DMS79 (cell line): ENCODE measurements around the gene ZSCAN18.

Experiments
- DNase-seq: peaks from one replicate; lab custom pipeline; 2025; lab: John Stamatoyannopoulos, UW

The ZSCAN18 gene

DNA sequence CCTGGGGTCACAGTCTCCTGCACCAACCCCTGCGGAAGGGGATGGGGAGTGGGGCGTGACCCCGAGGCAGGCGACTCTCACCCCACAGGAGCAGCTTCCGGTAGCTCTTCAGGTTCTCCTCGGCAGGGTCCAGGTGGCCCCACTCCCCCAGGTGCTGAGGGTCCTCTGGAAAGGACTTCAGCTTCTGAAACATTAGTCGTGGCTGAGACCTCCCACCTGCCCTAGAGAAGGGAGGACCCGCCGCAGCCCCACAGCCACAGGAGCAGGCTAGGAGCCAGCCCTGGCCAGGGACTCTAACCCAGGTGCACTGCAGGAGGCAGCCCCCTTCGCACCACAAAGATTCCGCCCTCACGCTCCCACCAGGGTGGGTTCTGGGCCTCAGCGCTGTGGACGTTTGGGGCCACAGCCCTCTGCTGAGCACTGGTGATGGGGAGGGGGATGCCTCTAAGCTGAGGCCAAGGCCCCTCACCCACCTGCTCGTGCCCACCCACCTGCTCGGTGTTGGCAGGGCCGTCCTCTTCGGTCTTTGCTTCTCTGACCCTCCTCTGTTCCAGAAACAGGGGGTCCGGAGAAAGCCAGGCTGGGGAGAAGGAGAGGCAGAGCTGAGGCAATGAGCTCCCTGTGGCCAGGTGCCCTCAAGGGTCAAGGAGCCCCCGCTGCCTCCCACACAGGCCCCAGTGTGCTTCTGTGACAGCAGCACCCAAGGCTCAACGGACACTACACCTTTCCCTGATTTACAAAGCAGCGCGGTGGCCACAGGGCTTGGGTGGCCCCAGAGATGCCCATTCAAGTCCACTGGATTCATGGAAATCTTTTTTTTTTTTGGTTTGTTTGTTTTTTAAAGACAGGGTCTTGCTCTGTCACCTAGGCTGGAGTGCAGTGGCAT lies 11.0 kb downstream of the ZSCAN18 start:
- DNase-seq: no peak

DNA sequence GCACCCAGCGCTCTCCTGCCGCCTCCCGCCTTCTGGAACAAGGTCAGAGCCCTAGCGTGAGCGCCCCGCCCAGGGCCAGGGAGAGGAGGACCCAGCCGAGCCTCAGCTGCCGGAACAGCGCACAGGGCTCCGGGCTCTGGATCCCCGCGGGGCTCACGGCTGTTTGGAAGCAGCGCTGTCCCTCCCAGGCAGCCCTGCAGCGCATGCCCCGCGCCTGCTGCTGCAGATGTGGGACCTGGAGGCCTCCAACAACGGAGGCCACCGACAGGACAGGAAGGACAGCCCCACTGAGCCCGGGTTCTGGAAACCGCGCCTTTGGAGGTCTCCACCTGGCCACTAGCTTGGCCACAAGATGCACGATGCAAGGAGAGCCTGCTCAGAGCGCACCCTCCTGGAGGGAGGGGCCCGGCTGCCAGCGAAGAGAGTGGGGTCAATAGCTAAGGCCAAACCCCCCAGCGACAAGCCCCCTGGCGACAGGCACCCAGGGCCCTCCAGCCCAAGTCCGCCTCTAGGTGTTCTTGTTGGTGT lies 12.6 kb downstream of the ZSCAN18 start:
- no peak for DNase-seq

DNA sequence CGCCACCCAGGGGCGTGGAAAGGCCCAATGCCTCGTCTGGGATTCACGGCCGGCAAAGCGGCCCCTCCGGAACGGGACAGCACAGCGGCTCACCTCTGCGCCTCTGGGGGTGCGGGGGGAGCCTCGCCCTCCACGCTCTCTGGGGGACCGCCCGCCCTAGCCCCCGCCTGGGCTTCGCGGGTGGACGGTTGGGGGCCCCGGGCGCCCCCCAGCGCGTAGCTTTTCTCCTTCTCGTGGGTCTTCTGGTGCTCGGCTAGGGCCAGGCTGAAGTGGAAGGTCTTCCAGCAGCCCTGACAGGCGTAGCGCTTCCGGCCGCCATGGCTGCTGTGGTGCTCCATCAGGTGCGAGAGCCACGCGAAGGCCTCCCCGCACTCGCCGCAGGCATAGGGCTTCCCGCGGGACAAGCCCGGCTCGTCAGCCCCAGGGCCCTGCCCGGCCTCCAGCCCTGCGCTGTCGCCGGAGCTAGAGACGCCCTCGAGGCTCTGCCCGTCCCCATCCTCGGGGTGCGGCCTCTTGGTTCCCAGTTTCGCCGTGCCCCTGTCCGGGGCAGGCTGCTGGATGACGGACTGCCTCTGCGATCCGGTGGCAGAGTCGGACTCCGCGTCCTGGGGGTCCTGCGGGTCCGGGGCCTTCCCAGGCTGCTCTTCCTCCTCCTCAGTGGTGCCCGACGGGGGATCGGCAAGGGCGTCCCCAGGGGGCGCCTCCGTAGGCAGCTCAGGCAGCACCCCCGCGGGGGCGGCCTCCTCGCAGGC lies 13.3 kb downstream of the ZSCAN18 start:
- no peak for DNase-seq

DNA sequence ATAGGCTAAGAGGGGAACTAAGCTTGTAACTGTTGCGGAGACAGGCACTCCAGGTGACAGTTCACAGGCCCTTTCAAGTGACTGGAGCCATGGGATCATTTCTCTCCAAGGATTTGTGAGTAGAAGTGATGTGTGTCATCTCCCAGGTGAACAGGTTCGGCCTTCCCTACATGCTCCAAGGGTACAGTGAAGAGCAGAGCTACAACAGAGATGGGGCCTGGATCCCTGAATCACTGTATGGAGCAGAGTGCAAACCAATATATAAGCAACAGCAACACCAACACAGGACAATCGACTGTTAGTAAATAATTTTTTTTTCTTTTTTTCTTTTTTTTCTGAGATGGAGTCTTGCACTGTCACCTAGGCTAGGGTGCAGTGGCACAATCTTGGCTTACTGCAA lies 15.0 kb downstream of the ZSCAN18 start:
- no peak for DNase-seq

DNA sequence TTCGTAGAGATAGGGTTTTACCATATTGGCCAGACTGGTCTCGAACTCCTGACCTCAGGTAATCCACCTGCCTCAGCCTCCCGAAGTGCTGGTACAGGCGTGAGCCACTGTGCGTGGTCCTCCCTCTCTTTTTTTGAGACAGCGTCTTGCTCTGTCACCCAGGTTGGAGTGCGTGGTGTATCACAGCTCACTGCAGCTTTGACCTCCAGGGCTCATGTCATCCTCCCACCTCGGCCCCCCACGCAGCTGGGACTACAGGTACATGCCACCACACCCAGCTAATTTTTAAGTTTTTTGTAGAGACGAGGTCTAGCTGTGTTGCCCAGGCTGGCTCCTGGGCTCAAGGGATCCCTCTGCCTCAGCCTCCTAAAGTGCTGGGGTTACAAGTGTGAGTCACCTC lies 18.2 kb downstream of the ZSCAN18 start:
- DNase-seq: no peak

DNA sequence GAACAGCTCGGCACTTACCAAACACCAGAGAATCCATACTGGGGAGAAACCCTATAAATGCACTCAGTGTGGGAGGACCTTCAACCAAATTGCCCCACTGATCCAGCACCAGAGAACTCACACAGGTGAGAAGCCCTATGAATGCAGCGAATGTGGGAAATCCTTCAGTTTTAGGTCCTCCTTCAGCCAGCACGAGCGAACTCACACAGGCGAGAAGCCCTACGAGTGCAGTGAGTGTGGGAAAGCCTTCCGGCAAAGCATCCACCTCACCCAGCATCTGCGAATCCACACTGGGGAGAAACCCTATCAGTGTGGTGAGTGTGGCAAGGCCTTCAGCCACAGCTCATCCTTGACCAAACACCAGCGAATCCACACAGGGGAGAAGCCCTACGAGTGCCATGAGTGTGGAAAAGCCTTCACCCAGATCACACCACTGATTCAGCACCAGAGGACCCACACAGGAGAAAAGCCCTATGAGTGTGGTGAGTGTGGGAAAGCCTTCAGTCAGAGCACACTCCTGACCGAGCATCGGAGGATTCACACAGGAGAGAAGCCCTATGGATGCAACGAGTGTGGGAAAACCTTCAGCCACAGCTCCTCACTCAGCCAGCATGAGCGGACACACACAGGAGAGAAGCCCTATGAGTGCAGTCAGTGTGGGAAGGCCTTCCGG lies 30.7 kb downstream of the ZSCAN18 start:
- DNase-seq: no peak

DNA sequence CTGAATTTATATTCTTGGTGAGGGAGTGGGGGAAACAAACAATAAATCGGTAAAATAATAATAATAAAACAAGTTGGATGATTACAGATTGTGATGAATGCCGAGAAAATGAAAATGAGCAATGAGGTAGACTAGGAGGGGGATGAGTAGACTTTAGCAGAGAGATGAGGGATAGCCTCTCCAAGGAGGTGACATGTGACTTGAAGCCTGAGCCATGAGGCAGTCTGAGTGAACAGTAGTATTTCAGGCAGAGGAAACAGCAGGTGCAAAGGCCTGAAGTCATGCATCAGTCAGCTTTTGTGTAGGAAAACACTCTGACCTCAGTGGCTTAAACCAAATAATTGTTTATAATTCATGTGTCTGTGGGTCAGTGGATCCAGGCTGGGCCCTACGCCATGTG lies 34.3 kb downstream of the ZSCAN18 start:
- DNase-seq: no peak

DNA sequence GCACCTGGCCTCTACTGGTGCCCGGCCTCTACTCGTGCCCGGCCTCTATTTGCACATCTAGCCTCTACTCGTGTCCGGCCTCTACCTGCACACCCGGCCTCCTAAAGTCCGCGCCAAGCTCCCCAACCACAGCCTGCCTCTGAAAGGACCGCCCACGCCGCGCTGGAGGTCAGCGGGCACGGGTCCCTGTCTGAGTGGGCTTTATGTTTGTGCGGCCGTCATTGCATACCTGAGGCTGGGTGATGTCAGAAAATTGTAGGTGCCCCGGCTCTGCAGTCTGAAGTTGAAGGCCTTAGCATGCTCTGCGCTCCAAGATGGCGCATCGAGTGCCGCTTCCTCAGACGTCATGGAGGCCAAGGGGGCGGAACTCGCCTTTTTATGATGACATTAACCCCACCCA lies 37.8 kb downstream of the ZSCAN18 start:
- no peak for DNase-seq

DNA sequence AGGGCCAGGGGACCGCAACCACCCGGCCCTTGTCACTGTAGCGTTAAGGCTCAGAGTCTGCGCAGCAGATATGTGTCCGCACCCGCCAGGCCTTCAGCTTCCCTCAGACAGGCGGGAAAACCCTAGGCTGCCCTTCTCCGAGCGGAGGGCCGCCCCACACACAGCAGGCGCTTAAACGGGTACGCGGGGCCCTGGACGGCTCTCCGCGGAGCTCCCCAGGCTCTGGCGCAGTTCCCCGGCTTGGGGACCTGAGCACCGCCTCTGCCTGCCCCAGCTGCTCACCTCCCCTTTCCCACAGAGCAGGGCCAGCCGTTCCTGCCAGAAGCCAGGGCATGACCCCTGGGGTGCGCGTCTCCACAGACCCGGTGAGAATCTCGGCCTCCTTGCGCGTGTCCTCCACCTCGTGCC lies 38.4 kb downstream of the ZSCAN18 start:
- DNase-seq: peak; percentile 70

DNA sequence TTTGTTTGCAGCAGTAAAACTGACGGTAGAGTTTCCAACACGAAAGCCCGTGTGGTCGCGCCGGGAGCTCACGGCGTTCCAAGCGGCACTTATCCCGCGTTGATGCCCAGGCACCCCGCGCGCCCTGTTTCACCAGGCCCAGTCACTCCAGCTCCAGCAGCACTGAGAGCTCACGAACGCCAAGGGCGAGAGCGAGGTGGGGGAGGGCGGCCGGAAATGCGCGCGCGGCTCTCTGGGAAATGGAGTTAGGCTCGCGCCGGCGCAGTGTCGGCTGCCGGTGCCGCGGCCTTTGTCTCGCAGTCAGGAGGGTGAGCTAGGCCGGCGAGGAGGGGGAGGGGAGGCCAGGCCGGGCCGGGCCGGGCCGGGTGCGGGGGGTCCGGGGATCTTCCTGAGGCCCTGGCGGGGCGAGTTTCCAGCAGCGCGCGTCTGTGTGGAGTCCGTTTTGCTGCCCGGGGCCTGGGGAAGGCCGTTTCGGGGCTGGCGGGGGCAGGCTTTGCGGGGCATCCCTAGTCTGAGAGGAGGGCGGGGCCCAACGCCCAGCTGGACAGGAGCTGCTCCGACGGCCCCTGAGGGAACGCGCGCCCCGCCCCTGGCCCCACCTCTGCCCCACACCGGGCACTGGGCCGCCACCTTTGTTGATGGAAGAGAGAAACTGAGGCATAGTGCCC lies 38.9 kb downstream of the ZSCAN18 start, which contains the start of gene ZNF135:
ZNF135 (plus strand) TSS at position 280 of the 668 bp plus-strand sequence. CDS start 721 bp downstream, outside the sequence.
- DNase-seq: peak; percentile 84

DNA sequence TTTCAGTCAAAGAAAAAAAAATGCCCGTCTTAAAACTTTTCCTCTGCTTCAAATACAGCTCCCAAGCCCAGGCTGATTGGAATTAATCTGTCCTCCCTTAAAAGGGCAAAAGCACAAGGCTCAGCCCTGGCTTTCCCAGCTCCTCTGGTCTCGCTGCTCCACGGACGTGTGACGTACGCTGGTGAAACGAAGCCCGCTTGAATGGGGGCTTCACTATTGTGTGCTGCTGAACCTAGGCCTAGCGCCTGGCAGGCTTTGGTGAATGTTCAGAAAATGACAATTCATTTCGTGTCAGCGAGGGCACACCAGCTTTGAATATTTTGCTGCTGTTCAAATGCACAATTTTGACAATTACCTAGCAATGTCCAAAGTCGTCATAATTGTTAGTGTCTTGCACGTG lies 39.6 kb downstream of the ZSCAN18 start:
- DNase-seq: no peak

DNA sequence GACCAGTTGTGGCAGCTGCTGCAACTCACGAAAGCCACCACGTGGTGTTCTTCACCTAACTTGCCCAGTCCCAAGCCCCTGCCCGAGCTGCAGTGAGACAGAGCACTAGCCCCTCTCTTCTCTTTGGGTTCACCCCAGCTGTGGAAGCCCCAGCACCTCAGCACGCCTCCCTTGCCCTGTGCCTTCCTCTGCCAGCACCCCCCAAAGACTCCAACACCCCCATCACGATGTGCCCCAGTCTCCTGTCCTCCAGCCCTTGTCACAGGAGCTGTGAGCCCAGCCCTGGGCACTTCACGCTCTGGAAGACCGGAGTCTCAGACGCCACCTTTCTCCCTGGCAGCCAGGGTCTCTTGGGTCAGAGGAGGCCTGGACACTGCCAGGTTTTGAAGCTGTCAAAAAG lies 41.2 kb downstream of the ZSCAN18 start:
- DNase-seq: no peak

DNA sequence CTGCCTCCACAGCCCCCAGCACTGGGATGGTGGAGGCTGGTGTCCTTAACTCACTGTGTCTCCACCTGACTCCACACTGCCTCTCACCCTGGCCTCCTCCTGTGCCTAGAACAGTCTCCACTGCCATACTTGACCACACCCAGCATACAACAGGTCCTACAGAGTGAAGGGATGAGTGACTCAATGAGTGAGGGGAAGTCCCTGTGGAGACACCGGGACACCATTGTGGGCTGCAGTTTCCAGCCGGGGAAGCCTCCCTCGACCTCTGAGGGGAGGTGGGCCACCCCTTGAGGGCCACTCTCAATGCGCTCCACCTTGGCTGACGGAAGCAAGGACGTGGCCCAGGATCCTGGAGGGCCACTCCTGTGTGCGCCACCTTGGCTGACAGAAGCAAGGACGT lies 41.8 kb downstream of the ZSCAN18 start:
- no peak for DNase-seq

DNA sequence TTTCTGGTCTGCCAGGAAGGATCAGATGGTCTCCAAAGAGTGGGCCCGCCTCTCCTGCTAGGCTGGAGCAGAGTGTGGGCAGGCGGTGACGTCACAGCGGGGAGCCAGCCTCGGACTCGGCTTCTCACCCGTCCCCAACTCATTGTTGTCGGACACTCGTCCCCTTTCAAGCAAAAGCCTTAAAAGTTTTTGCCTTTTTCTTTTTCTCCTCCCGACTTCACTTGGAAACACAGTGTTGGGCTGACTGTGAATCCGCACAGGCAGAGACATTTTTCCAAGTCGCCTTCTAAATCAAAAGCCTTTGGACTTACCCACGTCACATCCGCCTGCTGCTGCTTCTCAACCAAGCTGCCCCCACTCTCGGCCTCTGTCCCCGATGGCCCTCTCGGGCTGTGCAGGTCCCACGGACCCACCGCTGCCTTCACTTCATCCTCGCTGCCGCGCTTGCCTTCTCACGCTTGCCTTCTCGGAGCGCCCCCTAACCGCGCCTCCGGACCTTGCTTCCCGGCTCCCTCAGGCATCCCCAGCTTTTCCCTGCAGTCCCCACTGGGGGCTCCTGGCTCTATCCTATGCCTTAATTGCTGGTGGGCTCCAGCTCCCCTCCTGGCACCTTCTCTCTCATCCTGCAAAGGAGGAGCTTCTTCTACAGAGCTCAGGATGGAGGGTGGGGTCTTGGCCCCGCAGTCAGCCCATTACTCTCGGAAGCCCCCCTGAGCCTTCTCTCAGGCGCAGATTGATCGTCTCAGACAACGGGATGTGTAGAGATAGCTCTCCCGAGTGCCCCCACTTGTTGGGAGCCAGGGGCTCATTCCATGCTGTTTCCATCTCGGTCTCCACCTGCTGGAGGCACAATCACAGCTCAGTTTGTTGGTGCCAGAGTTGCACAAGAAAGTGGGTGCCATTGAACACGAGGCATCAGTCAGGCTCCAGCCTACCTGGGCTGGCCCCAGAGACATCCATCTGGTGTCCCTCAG lies 42.8 kb downstream of the ZSCAN18 start:
- DNase-seq: no peak

DNA sequence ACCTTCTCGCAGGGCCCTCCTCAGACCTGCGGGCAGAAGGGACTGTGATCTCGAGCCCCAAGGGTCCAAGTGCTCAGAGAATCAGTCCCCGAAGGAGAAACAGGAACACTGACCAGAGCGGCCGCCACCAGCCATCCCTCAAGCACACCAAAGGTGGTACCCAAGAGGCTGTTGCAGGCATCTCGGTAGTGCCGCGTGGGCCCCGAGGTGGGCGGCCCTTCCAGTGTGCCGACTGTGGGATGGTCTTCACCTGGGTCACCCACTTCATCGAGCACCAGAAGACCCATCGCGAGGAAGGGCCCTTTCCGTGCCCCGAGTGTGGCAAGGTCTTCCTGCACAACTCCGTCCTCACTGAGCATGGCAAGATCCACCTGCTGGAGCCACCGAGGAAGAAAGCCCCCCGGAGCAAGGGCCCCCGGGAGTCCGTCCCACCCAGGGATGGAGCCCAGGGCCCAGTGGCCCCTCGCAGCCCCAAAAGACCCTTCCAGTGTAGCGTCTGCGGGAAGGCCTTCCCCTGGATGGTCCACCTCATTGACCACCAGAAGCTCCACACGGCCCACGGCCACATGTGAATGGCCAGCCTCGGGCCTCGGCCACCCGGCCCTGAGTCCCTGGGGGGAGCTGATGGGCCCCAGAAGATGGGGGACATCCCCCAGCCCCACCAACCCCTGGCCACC lies 44.4 kb downstream of the ZSCAN18 start:
- no peak for DNase-seq

DNA sequence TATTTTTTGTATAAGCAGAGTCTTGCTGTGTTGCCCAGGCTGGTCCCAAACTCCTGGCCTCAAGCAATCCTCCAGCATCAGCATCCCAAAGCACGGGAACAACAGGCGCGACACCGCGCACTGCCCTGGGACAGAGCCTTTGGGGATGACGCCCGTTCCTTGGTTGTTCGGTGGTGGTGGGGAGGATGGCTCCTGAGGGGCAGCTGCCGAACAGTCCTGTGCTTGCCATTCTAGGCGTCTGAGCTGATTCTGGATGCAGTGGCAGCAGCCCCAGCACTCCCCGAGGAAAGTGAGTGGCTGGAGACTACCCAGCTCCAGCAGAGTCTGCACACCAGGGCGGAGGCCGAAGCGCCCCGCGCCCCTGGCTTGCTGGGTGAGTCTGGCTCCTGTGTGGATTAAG lies 45.8 kb downstream of the ZSCAN18 start:
- DNase-seq: no peak

DNA sequence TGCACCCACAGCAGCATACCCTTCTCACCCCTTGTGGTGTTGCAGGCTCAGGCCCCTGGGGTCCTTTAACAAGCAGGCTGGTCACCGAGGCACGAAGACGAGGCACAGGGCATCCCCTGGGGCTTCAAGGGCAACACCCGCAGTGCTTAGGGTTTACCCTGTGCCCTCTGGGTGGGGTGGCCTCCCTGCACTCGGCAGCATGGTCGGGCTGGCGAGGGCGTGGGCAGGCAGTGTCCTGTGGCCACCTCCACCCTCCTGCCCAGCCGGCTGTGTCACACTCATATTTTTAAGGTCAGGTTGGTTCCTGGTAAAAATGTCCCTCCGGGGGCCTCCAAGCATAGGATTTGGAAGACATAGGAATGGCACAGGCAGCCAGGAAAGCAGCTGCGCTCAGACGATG lies 50.4 kb downstream of the ZSCAN18 start:
- no peak for DNase-seq

DNA sequence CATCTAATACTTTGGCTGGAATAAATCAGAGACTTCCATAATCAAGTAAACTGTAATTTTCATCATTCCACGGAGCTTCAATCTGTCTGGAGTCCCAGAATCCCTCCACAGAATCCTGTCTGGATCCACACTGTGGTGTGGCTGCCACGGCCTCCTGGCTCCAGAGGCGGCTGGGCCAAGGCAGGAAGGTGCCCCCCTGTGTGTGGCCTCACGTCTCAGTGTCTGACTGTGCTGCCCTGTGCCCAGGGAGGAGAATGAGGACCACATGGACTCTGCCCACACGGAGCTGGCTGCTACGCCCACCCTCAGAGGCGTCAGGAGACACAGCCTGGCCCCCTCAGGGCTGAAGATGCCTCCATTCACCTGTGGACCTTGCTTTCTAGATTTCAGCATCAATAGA lies 51.2 kb downstream of the ZSCAN18 start:
- DNase-seq: no peak

DNA sequence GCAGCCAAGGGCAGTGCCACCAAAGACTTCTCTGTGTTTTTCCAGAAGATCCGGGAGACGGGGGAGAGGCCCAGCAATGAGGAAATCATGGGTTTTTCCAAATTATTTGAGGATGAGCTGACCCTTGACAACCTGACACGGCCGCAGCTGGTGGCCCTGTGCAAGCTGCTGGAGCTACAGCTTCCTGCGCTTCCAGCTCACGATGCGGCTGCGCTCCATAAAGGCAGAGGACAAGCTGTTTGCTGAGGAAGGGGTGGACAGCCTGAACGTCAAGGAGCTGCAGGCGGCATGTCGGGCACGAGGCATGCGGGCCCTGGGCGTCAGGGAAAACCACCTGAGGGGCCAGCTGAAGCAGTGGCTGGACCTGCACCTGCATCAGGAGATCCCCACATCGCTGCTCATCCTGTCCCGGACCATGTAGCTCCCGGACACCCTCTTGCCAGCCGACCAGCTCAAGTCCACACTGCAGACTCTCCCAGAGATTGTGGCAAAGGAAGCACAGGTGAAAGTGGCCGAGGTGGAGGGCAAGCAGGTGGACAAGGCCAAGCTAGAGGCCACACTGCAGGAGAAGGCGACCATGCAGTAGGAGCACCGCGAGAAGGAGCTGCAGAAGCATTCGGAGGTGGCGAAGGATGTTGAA lies 52.5 kb downstream of the ZSCAN18 start:
- no peak for DNase-seq

DNA sequence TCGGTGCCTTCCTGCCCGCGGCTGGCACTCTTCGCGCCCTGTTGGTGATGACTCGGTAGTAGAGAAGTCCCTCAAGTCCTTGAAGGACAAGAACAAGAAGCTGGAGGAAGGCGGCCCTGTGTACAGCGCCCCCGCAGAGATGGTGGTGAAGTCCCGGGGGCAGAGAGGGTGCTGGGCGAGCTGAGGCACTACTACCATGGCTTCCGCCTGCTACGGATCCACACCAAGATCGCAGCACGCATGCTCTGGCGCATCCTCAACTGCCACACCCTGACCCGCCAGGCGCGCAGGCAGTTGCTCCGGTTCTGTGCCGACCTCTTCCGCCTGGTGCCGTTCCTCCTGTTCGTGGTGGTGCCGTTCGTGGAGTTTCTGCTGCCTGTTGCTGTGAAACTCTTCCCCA lies 53.1 kb downstream of the ZSCAN18 start:
- no peak for DNase-seq
